Spleen (tissue), 7 donors: Measurements from ENCODE around the gene ADGRB2.

Experiments used
- POLR2A ChIP-seq, 3 donors: fragments of 450-650 bp; IDR thresholded peaks; one replicate each; pipeline ENCODE4 v1.5.1; 2017; ENCODE audit warnings: antibody characterized with exemption in 3 of 3, mild to moderate bottlenecking in 1 of 3
- POLR2AphosphoS5 ChIP-seq, 3 donors: sonication (generic); formaldehyde crosslinking; IDR thresholded peaks; one replicate each; pipeline ENCODE4 v1.5.1; 2017; ENCODE audit warnings: antibody characterized with exemption in 3 of 3
- TF ChIP-seq, protein P1 (sequence below), 11 experiments: fragments of 200-600 bp in 7 of 11; fragments of 450-650 bp in 4 of 11; sonication (generic) in 4 of 11; IDR thresholded peaks in 8 of 11; conservative IDR thresholded peaks in 3 of 11; 1 replicate in 7 of 11; 2 replicates in 4 of 11; pipeline versions ENCODE4 v1.4.0 to v1.8.0; 2016 to 2021; ENCODE audit warnings: antibody characterized with exemption in 11 of 11, inconsistent platforms in 4 of 11, mild to moderate bottlenecking in 1 of 11
- donor health status: DM: no; HTN: no; CAD: no; lungs with moderate emphysema.
- donor health status: DM: no; HTN: no; CAD: no.
- donor health status: DM: no; HTN: no; CAD: no.

DNA sequence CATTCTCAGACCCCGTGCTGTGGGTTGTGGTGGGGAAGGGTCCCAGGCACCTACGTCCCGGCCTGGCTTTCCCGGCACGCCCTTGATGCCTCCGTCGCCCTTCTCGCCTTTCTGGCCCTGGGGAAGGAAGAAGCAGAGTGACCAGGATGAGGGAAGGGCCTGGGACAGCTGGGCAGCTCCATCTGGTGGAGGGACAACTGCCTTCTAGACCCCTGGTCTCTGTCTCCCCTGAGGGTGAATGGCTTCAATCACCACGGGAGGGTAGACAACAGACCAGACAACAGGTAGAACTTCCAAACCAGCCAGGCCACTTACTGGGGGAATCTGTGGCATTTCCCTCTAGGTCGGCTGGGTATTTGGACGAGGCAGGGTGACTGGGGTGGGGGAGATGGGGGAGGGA lies 72.2 kb downstream of the ADGRB2 start:
- TF ChIP-seq, protein P1, sequence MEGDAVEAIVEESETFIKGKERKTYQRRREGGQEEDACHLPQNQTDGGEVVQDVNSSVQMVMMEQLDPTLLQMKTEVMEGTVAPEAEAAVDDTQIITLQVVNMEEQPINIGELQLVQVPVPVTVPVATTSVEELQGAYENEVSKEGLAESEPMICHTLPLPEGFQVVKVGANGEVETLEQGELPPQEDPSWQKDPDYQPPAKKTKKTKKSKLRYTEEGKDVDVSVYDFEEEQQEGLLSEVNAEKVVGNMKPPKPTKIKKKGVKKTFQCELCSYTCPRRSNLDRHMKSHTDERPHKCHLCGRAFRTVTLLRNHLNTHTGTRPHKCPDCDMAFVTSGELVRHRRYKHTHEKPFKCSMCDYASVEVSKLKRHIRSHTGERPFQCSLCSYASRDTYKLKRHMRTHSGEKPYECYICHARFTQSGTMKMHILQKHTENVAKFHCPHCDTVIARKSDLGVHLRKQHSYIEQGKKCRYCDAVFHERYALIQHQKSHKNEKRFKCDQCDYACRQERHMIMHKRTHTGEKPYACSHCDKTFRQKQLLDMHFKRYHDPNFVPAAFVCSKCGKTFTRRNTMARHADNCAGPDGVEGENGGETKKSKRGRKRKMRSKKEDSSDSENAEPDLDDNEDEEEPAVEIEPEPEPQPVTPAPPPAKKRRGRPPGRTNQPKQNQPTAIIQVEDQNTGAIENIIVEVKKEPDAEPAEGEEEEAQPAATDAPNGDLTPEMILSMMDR (IDR thresholded peaks at IDR 0.05 in 8 of 11, conservative IDR thresholded peaks at IDR 0.05 in 3 of 11): no peak
- TF ChIP-seq POLR2A (IDR thresholded peaks at IDR 0.05) (no peak), POLR2AphosphoS5 (IDR thresholded peaks at IDR 0.05) (no peak)
